OCI-LY1 (cell line): ENCODE measurements around the gene ATP11A.

Experiments
- H2AFZ ChIP-seq: fragments of 200-600 bp; sonication (generic), shearing (Covaris generic); 2 replicates; pipeline ENCODE4 v1.6.0; 2014; ENCODE audit warnings: antibody characterized with exemption, mild to moderate bottlenecking, low read length
- H3F3A ChIP-seq: fragments of 200-600 bp; sonication (generic), shearing (Covaris generic); 2 replicates; pipeline ENCODE4 v1.6.0; 2014; ENCODE audit warnings: mild to moderate bottlenecking, antibody characterized with exemption, low read length, moderate library complexity; ENCODE audit not compliant: insufficient read depth
- H3K27ac ChIP-seq: fragments of 200-600 bp; sonication (generic); 2 replicates; pipeline ENCODE4 v1.5.1; 2014; ENCODE audit warnings: low read length, mixed run types, mild to moderate bottlenecking, low read depth; ENCODE audit not compliant: poor library complexity, severe bottlenecking
- H3K27me3 ChIP-seq: fragments of 200-600 bp; sonication (generic); 2 replicates; pipeline ENCODE4 v1.6.0; 2014; ENCODE audit warnings: antibody characterized with exemption, mild to moderate bottlenecking, low read length, moderate library complexity; ENCODE audit not compliant: insufficient read depth
- H3K36me3 ChIP-seq: fragments of 200-600 bp; sonication (generic); 2 replicates; pipeline ENCODE4 v1.6.1; 2014; ENCODE audit warnings: mild to moderate bottlenecking, antibody characterized with exemption, low read length, moderate library complexity, mixed read lengths; ENCODE audit not compliant: insufficient read depth
- H3K4me1 ChIP-seq: fragments of 200-600 bp; sonication (generic); 2 replicates; pipeline ENCODE4 v1.5.1; 2014; ENCODE audit warnings: mild to moderate bottlenecking, low read length, moderate library complexity; ENCODE audit not compliant: insufficient read depth, severe bottlenecking
- H3K4me2 ChIP-seq: fragments of 200-600 bp; sonication (generic), shearing (Covaris generic); 2 replicates; pipeline ENCODE4 v1.6.1; 2014; ENCODE audit warnings: low read length
- H3K4me3 ChIP-seq: fragments of 200-600 bp; sonication (generic); 2 replicates; pipeline ENCODE4 v1.5.1; 2014; ENCODE audit warnings: low read length, low read depth, mild to moderate bottlenecking, mixed read lengths; ENCODE audit not compliant: poor library complexity, severe bottlenecking
- H3K79me2 ChIP-seq: fragments of 200-600 bp; shearing (Covaris generic); 2 replicates; pipeline ENCODE4 v1.6.1; 2016; ENCODE audit warnings: mixed run types, low read length, mixed read lengths; ENCODE audit not compliant: insufficient read depth
- H3K9ac ChIP-seq: fragments of 200-600 bp; sonication (generic), shearing (Covaris generic); 2 replicates; pipeline ENCODE4 v1.6.1; 2014; ENCODE audit warnings: mild to moderate bottlenecking, low read length, mixed read lengths
- H3K9me2 ChIP-seq: fragments of 200-600 bp; sonication (generic), shearing (Covaris generic); 2 replicates; pipeline ENCODE4 v1.6.1; 2014; ENCODE audit warnings: low read depth, mild to moderate bottlenecking, low read length, mixed read lengths
- H3K9me3 ChIP-seq: fragments of 200-600 bp; shearing (Covaris generic); 2 replicates; pipeline ENCODE4 v1.6.1; 2014; ENCODE audit warnings: low read length, mixed read lengths
- H4K20me1 ChIP-seq: fragments of 200-600 bp; sonication (generic), shearing (Covaris generic); 2 replicates; pipeline ENCODE4 v1.6.0; 2016; ENCODE audit warnings: mild to moderate bottlenecking, low read length; ENCODE audit not compliant: insufficient read depth
- EZH2 ChIP-seq: fragments of 200-600 bp; sonication (generic), shearing (Covaris generic); IDR thresholded peaks from 2 replicates; pipeline ENCODE4 v1.8.0; 2017; ENCODE audit warnings: borderline replicate concordance, mixed run types, mild to moderate bottlenecking, antibody characterized with exemption, low read length, moderate library complexity, mixed read lengths
- TF ChIP-seq, protein P1 (sequence below): fragments of 200-600 bp; sonication (generic), shearing (Covaris generic); IDR thresholded peaks from 2 replicates; pipeline ENCODE4 v1.5.1; 2017; ENCODE audit warnings: mild to moderate bottlenecking, antibody characterized with exemption, low read length, moderate library complexity, mixed read lengths

The ATP11A gene

DNA sequence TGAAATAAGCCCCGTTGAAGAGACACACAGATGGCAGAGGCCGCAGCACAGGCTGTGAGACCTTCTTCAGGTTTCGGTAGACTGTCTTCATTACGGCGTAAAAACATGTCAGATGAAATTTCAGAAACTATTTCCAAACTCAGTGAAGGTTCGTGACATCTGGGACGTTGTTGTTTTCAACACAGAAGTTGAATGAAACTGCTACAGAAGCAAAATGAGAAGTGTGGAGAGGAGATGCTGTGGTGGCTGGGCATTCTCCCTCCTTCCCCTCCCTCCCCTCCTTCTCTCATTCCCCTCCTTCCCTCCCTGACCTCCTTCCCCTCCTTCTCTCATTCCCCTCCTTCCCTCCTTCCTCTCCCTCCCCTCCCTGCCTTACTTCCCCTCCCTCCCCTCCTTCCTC, 113.6 kb downstream of the ATP11A start:
- no peak overlapping the region for H2AFZ ChIP-seq
- no peaks in the 10 kb centered on the region for H3K4me1 ChIP-seq
- TF ChIP-seq, protein P1, sequence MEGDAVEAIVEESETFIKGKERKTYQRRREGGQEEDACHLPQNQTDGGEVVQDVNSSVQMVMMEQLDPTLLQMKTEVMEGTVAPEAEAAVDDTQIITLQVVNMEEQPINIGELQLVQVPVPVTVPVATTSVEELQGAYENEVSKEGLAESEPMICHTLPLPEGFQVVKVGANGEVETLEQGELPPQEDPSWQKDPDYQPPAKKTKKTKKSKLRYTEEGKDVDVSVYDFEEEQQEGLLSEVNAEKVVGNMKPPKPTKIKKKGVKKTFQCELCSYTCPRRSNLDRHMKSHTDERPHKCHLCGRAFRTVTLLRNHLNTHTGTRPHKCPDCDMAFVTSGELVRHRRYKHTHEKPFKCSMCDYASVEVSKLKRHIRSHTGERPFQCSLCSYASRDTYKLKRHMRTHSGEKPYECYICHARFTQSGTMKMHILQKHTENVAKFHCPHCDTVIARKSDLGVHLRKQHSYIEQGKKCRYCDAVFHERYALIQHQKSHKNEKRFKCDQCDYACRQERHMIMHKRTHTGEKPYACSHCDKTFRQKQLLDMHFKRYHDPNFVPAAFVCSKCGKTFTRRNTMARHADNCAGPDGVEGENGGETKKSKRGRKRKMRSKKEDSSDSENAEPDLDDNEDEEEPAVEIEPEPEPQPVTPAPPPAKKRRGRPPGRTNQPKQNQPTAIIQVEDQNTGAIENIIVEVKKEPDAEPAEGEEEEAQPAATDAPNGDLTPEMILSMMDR = no peak
- no peak for TF ChIP-seq EZH2
- H3K4me2 ChIP-seq = no peak overlapping the region
- no peaks in the 10 kb centered on the region for H3F3A ChIP-seq
- H3K9me3 ChIP-seq = no peaks in the 10 kb centered on the region
- no peak overlapping the region for H3K9ac ChIP-seq
- H3K36me3 ChIP-seq = no peaks in the 10 kb centered on the region; the same call in 1 of the 2 replicates
- H3K79me2 ChIP-seq = no peaks in the 10 kb centered on the region
- H3K9me2 ChIP-seq = no peaks in the 10 kb centered on the region
- no peaks in the 10 kb centered on the region for H4K20me1 ChIP-seq
- no peaks in the 10 kb centered on the region for H3K27me3 ChIP-seq
- H3K4me3 ChIP-seq = no peak overlapping the region
- no peak overlapping the region for H3K27ac ChIP-seq

DNA sequence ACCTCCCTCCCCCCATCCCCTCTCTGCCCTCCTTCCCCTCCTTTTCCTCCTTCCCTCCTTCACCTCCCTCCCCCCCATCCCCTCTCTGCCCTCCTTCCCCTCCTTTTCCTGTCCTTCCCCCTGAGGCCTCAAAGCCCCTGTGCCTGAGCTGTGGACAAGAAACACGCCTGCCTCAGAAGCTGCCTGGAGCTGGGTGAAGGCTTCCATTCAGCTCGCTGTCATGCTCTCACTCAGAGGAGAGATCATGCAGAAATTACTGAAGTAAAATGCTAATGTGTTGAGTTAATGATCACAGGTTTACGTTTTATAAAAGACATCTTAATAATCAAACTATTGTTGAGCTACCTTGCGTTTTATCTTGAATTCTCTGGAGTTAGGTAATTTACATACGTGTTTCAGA, 114.5 kb downstream of the ATP11A start:
- no peak overlapping the region for H3K4me3 ChIP-seq
- no peaks in the 10 kb centered on the region; the same call in 1 of the 2 replicates for H3K36me3 ChIP-seq
- H3F3A ChIP-seq = no peaks in the 10 kb centered on the region
- no peak overlapping the region for H3K4me2 ChIP-seq
- no peaks in the 10 kb centered on the region for H3K79me2 ChIP-seq
- TF ChIP-seq, protein P1 = no peak
- no peak for TF ChIP-seq EZH2
- H2AFZ ChIP-seq = no peak overlapping the region
- no peak overlapping the region for H3K27ac ChIP-seq
- H3K4me1 ChIP-seq = no peaks in the 10 kb centered on the region
- H4K20me1 ChIP-seq = no peaks in the 10 kb centered on the region
- H3K9ac ChIP-seq = no peak overlapping the region
- H3K27me3 ChIP-seq = no peaks in the 10 kb centered on the region
- no peaks in the 10 kb centered on the region for H3K9me2 ChIP-seq
- no peaks in the 10 kb centered on the region for H3K9me3 ChIP-seq

DNA sequence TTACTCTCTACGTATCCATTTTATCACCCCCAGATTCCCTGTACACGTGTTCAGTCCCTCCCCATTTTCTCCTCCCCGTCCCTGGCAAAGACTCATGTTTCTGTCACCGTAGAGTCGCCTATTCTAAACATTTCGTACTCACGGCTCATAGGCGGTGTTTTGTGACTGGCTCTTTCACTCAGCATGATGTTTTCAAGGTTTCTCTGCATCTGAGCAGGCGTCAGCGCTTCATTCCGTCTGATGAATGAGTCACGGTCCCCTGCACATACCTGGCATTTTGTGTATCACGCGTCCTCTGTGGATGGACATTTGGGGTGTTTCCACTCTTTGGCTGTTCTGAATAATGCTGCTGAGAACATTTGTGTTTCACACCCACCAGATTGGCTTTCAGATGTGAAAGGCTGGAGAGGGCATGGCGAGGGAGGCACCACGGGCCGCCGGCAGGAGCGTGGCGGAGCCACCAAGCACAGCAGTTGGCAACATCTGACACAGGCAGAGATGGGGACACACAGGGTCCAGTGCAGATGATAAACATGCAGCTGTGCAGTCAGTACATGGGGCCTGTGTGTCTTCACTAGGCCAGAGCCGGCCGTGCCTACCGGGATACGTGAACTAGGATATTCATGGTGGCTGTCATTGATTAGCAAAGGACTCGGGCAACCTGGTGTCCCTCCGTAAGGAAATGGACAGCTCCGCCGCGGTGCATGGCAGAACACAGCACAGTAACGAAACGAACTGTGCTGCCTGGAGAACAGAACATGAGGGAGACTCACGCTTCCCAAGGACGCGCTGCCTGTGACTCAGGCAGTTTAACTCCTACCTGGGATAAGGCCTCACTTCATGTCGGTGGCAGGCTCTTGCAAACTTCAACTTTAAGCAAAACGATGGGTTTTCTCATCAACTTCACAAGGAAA, 117.2 kb downstream of the ATP11A start:
- no peak for TF ChIP-seq EZH2
- H3K4me2 ChIP-seq = no peak overlapping the region

More for the DNA sequence above, 117.2 kb downstream of the ATP11A start:
- Histone ChIP-seq H3K4me3 (no peak overlapping the region), H3K79me2 (no peaks in the 10 kb centered on the region), H2AFZ (no peak overlapping the region), H3K9ac (no peak overlapping the region), H3F3A (no peaks in the 10 kb centered on the region), H3K9me2 (no peaks in the 10 kb centered on the region), H3K36me3 (no peaks in the 10 kb centered on the region; the same call in 1 of the 2 replicates), H4K20me1 (no peaks in the 10 kb centered on the region), H3K9me3 (no peaks in the 10 kb centered on the region), H3K27me3 (no peaks in the 10 kb centered on the region), H3K4me1 (no peaks in the 10 kb centered on the region), H3K27ac (no peak overlapping the region)
